GM03348 (cell line): ENCODE results near the gene PPFIBP2.
"Not testable (repeated sequence)": the region's sequence is repeated elsewhere in the genome, so short reads cannot be mapped to it uniquely, and the experiment has no call there.

ENCODE experiments used
- DNase-seq: peaks from one replicate; pipeline ENCODE4 v3.0.0; 2012; ENCODE audit warnings: low spot score

PPFIBP2 gene

DNA sequence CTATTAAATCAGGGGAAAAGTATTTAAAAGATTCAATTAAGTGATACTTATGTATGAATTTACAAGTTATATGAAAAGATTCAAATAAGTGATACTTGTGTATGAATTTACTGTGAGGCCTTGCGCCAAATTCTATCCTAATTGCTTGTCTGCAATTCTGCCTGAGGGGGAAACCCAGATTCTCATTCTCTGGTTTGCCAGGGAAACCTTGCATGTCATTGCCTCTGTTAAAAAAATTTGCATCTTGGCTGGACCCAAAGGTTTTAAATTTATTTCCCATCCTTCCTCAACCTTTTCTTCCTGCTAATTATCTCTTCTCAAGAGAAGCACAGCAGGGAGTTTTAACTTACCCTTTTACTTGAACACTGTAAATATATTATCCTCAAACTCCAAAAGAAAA is 14.7 kb upstream of the PPFIBP2 start:
- no peak for DNase-seq

DNA sequence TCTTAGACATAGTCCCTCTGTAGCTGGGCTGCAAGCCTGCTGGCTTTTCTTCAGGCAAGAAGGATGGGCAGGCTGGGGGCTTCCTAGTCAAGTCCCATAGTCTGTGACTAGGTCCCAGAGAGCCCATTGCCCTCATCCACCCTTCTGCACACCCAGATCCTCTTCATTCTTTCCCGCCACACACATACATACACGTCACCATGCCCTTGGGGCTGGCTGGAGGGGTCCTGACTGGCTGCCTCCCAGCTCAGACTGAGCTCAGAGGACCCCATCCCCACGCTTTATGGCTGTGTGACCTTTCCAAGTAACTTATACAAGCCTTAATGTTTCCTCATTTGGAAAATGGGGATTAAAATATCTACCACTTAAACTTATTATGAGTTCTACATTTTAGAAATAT is 13.5 kb upstream of the PPFIBP2 start:
- no peak for DNase-seq

DNA sequence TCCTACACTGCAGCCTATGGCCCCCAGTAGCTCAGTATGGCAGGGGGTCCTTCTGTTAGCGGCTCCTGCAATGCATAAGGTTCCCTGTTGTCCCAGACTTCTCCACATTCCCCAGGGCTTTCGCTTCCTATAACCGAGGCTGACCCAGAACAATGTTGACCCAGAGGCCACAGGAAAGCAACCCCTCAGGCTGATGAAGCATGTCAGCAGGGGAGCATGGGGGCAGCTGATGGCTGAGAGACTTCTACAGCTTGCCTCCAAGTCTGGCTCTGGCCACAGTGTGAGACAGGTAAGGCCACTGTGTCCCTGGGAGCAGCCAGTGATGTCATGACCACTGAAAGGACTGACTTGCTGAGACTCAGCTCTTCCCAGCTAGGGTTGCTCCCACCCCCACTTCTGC is 12.5 kb upstream of the PPFIBP2 start:
- DNase-seq, result no peak

DNA sequence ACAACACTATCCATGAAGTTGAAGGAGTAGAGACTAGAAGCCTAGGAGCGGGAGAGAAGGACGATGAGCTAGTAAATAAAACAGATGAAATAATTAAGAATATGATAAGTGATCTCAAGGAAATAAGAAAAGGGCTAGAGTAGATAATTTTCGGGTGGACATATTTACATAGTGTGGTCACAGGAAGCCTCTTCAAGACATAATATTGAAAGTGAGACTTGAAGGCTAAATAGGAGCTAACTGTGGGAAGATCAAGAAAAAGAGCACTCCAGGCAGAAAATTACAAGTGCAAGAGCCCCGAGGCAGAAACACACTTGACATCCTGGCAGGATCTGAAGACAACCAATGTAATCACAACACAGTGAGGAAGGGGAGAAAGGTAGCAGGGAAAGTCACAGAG is 11.9 kb upstream of the PPFIBP2 start:
- no peak for DNase-seq

GRCh38 chr11:7506243-7506642 is 7.6 kb upstream of the PPFIBP2 start:
- DNase-seq, result no peak

DNA sequence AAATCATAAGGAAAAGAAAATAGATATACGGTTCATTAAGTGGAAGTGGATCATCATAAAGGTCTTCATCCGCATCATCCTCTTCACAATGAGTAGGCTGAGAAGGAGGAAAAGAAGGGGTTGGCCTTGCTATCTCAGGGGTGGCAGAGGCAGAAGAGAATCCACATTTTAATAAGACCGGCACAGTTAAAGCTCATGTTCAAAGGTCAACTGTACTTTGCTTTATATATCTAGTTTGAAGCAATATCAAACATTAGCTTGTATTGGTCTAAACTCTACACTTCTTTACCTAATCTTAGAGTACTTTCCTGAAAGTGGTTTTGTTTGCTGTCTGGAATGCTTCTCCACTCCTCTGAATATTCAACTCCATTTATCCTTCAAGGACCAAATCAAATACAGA is 5.7 kb upstream of the PPFIBP2 start:
- DNase-seq, result no peak

GRCh38 chr11:7509966-7510365 is 3.8 kb upstream of the PPFIBP2 start:
- no peak for DNase-seq

- DNase-seq, result no peak
Measured at GRCh38 chr11:7511401-7511800, 2.4 kb upstream of the PPFIBP2 start.

DNA sequence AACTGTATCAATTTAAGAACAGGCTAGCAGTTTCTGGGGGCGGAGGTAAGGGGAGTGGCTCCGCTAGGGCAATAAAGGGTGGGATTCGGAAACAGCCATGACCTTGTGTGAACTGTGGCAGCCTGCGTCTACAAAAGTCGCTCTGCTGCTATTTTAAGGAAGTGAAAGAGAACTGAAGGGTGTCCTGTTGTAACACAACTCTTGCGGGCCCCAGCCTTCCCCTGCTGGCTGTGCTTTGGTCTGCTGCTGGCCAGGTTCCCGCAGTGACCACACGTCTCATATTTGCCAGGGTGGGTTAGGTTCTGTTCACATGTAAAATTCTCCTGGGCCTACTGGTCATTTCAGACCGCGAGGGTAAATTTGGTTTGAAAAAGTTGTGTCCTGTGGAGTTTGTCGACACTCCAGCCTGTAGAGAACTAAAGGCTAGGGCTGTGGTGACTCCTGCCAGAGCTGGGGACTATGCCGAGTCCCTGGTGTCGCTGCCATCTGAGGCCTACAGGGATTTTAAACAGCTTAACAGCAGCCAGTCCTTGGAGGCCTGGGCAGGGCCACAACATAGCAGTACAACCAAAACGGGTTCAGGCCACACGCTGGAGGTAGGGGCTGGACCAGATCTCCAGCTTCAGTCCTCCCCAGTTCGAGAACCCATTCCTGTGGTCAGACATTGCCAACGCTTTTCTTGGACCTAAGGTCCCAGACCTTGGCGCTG is 1.1 kb upstream of the PPFIBP2 start:
- peak; percentile 56 for DNase-seq

DNA sequence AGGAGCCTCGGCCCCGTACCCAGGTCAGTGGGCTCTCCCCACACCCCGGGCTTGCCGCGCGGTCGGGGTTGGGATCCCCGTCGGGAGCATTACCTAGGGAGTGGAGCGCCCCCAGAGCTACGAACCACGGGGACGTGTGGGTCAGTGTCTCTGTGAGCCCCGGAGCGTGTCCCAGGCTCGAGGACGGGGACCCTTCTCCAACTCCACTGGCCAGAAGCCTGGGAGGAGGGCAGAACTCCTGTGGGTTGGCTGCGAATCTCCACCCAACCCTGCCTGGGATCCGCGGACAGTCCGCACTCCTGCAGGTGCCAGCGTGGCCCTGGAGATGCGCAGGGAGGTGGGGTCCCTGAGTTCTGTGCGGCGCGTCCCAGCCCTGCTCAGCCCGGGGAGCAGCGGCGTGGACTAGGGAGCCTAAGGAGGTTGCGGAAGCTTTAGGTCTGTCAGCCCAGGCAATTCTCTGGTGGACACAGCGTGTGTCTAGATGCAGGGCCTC is 346 bp downstream of the PPFIBP2 start:
- DNase-seq, result peak; percentile 28

DNA sequence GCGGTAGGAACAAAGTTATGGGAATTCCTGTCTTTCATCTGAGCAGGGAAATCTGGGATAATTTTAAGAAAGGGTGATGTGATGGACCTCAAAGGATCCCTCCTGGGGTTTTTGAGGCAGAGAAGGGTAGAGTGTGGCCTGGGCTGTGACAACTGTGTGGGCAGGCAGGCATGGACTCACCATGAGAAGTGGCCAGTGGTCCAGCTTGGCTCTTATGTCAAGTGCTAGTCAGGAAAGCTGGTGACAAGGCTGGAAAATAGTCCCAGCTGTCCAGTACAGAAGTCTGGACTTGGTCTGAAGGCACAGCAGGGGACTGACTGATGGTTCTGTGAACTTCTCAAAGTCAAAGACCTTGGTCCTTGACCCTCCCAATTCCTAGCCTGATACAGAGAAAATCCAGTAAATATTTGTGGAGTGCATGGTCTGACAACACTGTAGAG is 1.7 kb downstream of the PPFIBP2 start:
- no peak for DNase-seq

DNA sequence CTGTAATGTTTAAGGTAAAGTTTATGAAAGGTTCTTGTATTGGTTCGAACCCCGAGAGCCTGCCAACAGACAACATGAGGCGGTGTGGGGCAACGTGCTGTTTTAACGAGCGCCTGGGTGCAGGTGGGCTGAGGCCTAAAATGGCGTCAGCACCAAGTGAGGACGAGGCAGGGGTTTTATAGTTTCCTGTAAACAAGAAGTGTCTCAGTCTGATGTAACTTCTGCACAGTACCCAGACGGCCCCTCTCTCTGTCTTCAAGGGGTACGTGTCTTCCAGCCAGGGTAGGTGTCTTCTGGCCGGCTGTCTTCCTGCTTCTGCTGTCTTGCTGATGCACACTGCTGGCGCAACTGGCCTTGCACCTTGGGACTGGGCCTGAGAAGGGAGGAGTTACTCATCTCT is 2.7 kb downstream of the PPFIBP2 start:
- DNase-seq, result no peak

DNA sequence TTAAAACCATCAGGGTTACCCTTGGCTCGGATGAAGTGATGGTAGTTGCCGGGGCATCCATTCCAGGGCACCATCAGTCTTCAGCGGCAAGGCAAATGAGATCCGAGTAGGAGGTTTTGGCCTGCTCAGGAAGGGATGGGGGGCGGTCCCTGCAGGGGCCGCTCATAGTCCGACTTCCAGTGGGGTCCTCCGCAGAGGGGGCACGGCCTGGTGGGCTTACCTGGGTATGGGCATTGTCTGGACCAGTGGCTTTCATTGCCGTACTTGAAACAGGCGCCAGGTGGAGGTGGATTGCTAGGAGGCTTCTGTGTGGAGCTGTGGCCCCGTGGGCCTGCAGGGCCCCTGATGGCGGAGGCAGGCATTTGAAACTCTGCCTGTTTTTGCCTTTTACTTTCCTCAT is 3.9 kb downstream of the PPFIBP2 start:
- not testable (repeated sequence) for DNase-seq

DNA sequence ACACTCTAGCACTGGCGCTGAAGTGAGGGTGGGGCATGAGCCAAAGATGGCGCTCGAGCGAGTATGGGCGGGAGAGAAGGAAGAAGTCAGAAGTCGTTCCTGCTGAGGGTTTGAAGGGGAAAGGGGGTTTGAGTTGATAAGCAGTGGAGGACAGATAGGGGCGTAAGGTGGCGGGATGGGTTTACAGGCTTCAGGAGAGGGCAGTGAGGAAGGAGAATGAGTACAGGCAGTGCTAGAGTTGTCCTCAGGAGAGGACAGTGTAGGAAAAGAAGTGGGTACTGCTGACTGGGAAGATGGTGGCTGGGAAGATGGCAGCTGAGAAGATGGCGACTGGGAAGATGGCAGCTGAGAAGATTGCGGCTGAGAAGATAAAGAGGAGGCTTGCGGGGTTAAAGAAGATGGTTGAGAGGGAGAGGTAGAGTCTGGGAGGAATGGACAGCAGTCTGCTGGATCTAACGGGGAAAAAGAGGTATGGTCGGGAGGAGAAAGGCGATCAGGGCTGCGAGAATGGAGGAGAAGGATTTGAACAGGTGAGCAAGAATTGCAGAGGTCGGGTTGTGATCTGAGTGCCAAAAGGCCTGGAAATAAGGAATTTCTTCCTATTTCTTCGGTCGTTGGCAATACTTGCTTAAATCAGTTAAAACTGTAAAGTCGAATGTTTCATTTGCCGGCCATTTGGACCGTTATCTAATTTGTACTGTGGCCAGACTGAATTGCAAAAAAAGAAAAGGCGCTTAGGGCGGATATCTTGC is 5.2 kb downstream of the PPFIBP2 start:
- DNase-seq, result no peak

GRCh38 chr11:7520011-7520942 is 6.5 kb downstream of the PPFIBP2 start:
- DNase-seq, result no peak

GRCh38 chr11:7520981-7521487 is 7.2 kb downstream of the PPFIBP2 start:
- DNase-seq, result no peak

- no peak for DNase-seq
Measured at GRCh38 chr11:7522121-7522520, 8.3 kb downstream of the PPFIBP2 start.

DNA sequence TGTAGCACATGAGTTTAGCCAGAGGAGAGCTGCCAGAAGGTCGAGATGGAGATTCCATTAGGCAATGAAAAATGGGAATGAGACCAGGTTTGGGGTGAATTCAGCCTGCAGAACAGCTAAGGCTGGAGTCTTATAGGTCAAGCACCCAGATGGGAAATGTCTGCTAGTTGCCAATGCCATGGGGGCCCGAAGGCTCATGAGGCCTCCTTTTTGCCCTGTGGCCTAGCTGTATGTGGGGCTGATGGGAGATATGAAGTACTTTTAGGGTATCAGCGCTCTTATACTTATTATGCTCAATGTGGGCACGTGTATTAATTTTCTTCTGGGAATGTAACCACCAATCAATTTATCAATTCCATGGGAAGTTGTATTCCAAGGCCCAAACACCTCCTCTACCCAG is 8.7 kb downstream of the PPFIBP2 start:
- no peak for DNase-seq

GRCh38 chr11:7523416-7524210 is 9.8 kb downstream of the PPFIBP2 start:
- DNase-seq, result no peak

GRCh38 chr11:7524462-7525235 is 10.8 kb downstream of the PPFIBP2 start:
- DNase-seq, result no peak

GRCh38 chr11:7525424-7525823 is 11.6 kb downstream of the PPFIBP2 start:
- no peak for DNase-seq
